ENCODE results near the gene DKK3.

The DKK3 gene

DNA sequence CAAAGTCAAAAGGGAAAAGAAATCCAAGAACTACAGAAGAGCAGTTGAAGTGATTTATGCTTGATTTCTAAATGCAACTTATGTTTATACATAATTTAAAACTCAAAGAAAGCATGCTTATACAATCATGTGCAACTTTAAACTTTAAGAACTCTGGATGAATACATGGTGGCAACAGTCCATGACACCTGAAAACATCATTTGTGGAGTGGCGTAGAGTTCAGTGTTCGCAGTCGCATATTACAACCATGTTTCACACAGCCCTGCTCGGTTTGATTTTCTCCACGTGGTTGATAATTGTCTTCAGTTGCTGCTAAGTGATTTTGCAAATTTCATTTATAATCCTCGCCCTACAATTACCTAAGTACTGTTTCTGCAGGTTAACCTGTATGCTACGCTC is 45.4 kb downstream of the DKK3 start:
- no peaks in the 10 kb centered on the region for H3K79me1 ChIP-seq (ENCODE audit: low read depth, low read length)
- DNase-seq (ENCODE audit: low spot score): no peak
- H2AFZ ChIP-seq (ENCODE audit: low read length): no peak overlapping the region
- no CpG with 5 or more reads among the region's 7 CpGs for WGBS, 2 donors (ENCODE audit: extremely low coverage in 2 of 2, insufficient read length in 2 of 2, insufficient replicate concordance in 1 of 2)
- H3K9me3 ChIP-seq (replicated peaks in 1 of 2; ENCODE audit: control insufficient read depth in 2 of 2, insufficient read depth in 1 of 2, low read depth in 1 of 2, low read length in 2 of 2): peaks cover 0 to 8% of the 10 kb centered on the region in 2 donors
- no peak overlapping the region for H2BK12ac ChIP-seq (ENCODE audit: low read length)
- peaks cover 5 to 10% of the 10 kb centered on the region in 2 donors for H3K4me1 ChIP-seq (ENCODE audit: control insufficient read depth in 2 of 2, insufficient read depth in 1 of 2, low read depth in 1 of 2, low read length in 2 of 2)
- H2AK5ac ChIP-seq (ENCODE audit: low read depth, low read length): no peak overlapping the region
- no peak overlapping the region for H3K23ac ChIP-seq (ENCODE audit: low read depth, low read length, poor library complexity)
- H3K36me3 ChIP-seq (replicated peaks in 1 of 2; ENCODE audit: control insufficient read depth in 2 of 2, insufficient read depth in 2 of 2, low read length in 2 of 2): peaks cover 3 to 17% of the 10 kb centered on the region in 2 donors
- no peak overlapping the region for H3K27ac ChIP-seq (replicated peaks; ENCODE audit: low read length)
- H4K91ac ChIP-seq (ENCODE audit: low read depth, low read length, poor library complexity): no peak overlapping the region
- H3K4me3 ChIP-seq (ENCODE audit: low read length in 2 of 2): no peak overlapping the region
- H2BK15ac ChIP-seq (ENCODE audit: low read length): no peak overlapping the region
- no peak overlapping the region for H3K4ac ChIP-seq (ENCODE audit: low read length)
- no peak overlapping the region for H3K4me2 ChIP-seq (ENCODE audit: insufficient read depth, low read length, poor library complexity, severe bottlenecking)
- no peak overlapping the region for H4K8ac ChIP-seq (ENCODE audit: low read depth, low read length)
- H3K18ac ChIP-seq (ENCODE audit: low read length): no peak overlapping the region
- no peak overlapping the region for H2BK5ac ChIP-seq (ENCODE audit: low read length)
- H3K27me3 ChIP-seq (ENCODE audit: control insufficient read depth in 3 of 3, insufficient read depth in 3 of 3, low read depth in 1 of 3, low read length in 3 of 3): no peaks in the 10 kb centered on the region
- no peak overlapping the region for H3K14ac ChIP-seq (ENCODE audit: low read length)
- no peak overlapping the region for H2BK120ac ChIP-seq (ENCODE audit: low read depth, low read length)
- H3K9ac ChIP-seq (ENCODE audit: low read depth, low read length, poor library complexity): no peak overlapping the region

DNA sequence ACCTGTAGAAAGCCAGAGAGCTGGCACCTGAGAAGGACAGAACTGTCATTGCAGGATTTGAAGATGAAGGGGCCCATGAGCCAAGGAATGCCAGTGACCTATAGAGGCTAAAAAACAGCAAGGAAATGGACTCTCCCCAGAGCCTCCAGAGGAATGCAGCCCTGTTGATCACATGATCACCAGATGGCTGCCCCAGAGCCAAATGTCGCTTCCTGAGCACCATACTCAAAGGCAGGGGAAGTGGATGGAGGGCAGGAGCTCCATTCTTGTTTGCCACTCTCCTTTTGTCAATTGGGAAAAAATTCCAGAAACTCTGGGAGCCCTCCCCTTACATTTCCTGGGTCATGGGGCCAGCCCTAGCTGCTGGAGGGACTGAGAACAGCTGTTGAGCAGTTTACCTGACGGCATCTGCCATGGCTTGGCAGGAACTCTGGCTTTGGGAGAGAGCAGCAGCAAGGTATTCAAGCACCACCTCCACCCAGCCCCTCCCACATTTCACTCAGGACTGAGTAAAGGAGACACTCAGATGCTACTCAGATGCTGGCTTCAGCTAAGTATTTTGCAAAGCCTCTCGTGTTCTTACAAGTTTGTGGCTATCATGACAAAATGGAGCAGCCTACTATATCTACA is 46.9 kb downstream of the DKK3 start:
- H3K27ac ChIP-seq (replicated peaks; ENCODE audit: low read length): no peak overlapping the region
- no peak overlapping the region for H2BK12ac ChIP-seq (ENCODE audit: low read length)
- no peak overlapping the region for H3K18ac ChIP-seq (ENCODE audit: low read length)
- H2AFZ ChIP-seq (ENCODE audit: low read length): no peak overlapping the region
- peaks cover 3 to 6% of the 10 kb centered on the region in 2 donors for H3K4me1 ChIP-seq (ENCODE audit: control insufficient read depth in 2 of 2, insufficient read depth in 1 of 2, low read depth in 1 of 2, low read length in 2 of 2)
- H3K14ac ChIP-seq (ENCODE audit: low read length): no peak overlapping the region
- peaks cover 3 to 31% of the 10 kb centered on the region in 2 donors for H3K36me3 ChIP-seq (replicated peaks in 1 of 2; ENCODE audit: control insufficient read depth in 2 of 2, insufficient read depth in 2 of 2, low read length in 2 of 2)
- H2BK15ac ChIP-seq (ENCODE audit: low read length): no peak overlapping the region
- no peak overlapping the region for H3K9ac ChIP-seq (ENCODE audit: low read depth, low read length, poor library complexity)
- peaks cover 0 to 8% of the 10 kb centered on the region in 2 donors for H3K9me3 ChIP-seq (replicated peaks in 1 of 2; ENCODE audit: control insufficient read depth in 2 of 2, insufficient read depth in 1 of 2, low read depth in 1 of 2, low read length in 2 of 2)
- H3K79me1 ChIP-seq (ENCODE audit: low read depth, low read length): no peaks in the 10 kb centered on the region
- no peak overlapping the region for H3K4me2 ChIP-seq (ENCODE audit: insufficient read depth, low read length, poor library complexity, severe bottlenecking)
- no peak overlapping the region for H4K91ac ChIP-seq (ENCODE audit: low read depth, low read length, poor library complexity)
- H2BK120ac ChIP-seq (ENCODE audit: low read depth, low read length): no peak overlapping the region
- H2AK5ac ChIP-seq (ENCODE audit: low read depth, low read length): no peak overlapping the region
- H4K8ac ChIP-seq (ENCODE audit: low read depth, low read length): no peak overlapping the region
- no peaks in the 10 kb centered on the region for H3K27me3 ChIP-seq (ENCODE audit: control insufficient read depth in 3 of 3, insufficient read depth in 3 of 3, low read depth in 1 of 3, low read length in 3 of 3)
- WGBS, 2 donors (ENCODE audit: extremely low coverage in 2 of 2, insufficient read length in 2 of 2, insufficient replicate concordance in 1 of 2): no CpG with 5 or more reads among the region's 3 CpGs
- no peak for DNase-seq (ENCODE audit: low spot score)
- no peak overlapping the region for H3K4ac ChIP-seq (ENCODE audit: low read length)
- no peak overlapping the region for H3K23ac ChIP-seq (ENCODE audit: low read depth, low read length, poor library complexity)
- no peak overlapping the region for H3K4me3 ChIP-seq (ENCODE audit: low read length in 2 of 2)
- H2BK5ac ChIP-seq (ENCODE audit: low read length): no peak overlapping the region

DNA sequence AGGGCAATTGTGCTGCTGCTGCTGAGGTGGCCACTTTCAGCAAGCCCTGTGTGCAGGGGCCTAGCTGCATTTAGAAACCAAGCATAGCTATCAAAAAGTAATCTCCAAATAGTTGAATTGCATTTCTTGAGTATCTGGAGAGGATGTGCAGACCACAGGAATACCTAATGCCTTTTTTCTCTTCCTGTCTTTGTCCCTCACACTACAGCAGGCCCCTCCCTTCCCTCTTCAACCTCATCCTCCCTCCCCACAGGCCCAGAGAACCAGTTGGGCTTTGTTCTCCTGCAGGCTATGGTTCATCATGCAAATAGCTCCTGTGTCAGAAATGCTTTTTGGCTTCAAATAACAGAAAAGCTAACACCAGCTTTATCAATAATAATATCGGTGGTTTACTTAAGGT is 47.7 kb downstream of the DKK3 start:
- H3K79me1 ChIP-seq (ENCODE audit: low read depth, low read length): no peaks in the 10 kb centered on the region
- no peak overlapping the region for H2BK120ac ChIP-seq (ENCODE audit: low read depth, low read length)
- no peak overlapping the region for H3K4ac ChIP-seq (ENCODE audit: low read length)
- H2AK5ac ChIP-seq (ENCODE audit: low read depth, low read length): no peak overlapping the region
- H2BK15ac ChIP-seq (ENCODE audit: low read length): no peak overlapping the region
- H3K4me1 ChIP-seq (ENCODE audit: control insufficient read depth in 2 of 2, insufficient read depth in 1 of 2, low read depth in 1 of 2, low read length in 2 of 2): peaks cover 3 to 6% of the 10 kb centered on the region in 2 donors
- no peak overlapping the region for H3K9ac ChIP-seq (ENCODE audit: low read depth, low read length, poor library complexity)
- no peak overlapping the region for H3K14ac ChIP-seq (ENCODE audit: low read length)
- H3K4me2 ChIP-seq (ENCODE audit: insufficient read depth, low read length, poor library complexity, severe bottlenecking): no peak overlapping the region
- no CpG with 5 or more reads among the region's 1 CpG for WGBS, 2 donors (ENCODE audit: extremely low coverage in 2 of 2, insufficient read length in 2 of 2, insufficient replicate concordance in 1 of 2)
- no peak overlapping the region for H2BK12ac ChIP-seq (ENCODE audit: low read length)
- H3K27ac ChIP-seq (replicated peaks; ENCODE audit: low read length): no peak overlapping the region
- no peak overlapping the region for H4K91ac ChIP-seq (ENCODE audit: low read depth, low read length, poor library complexity)
- no peaks in the 10 kb centered on the region for H3K27me3 ChIP-seq (ENCODE audit: control insufficient read depth in 3 of 3, insufficient read depth in 3 of 3, low read depth in 1 of 3, low read length in 3 of 3)
- no peak overlapping the region for H3K4me3 ChIP-seq (ENCODE audit: low read length in 2 of 2)
- no peak overlapping the region for H3K18ac ChIP-seq (ENCODE audit: low read length)
- H2BK5ac ChIP-seq (ENCODE audit: low read length): no peak overlapping the region
- H3K36me3 ChIP-seq (replicated peaks in 1 of 2; ENCODE audit: control insufficient read depth in 2 of 2, insufficient read depth in 2 of 2, low read length in 2 of 2): peaks cover 6 to 39% of the 10 kb centered on the region in 2 donors
- H3K9me3 ChIP-seq (replicated peaks in 1 of 2; ENCODE audit: control insufficient read depth in 2 of 2, insufficient read depth in 1 of 2, low read depth in 1 of 2, low read length in 2 of 2): peaks cover 0 to 8% of the 10 kb centered on the region in 2 donors
- H3K23ac ChIP-seq (ENCODE audit: low read depth, low read length, poor library complexity): no peak overlapping the region
- H4K8ac ChIP-seq (ENCODE audit: low read depth, low read length): no peak overlapping the region
- no peak overlapping the region for H2AFZ ChIP-seq (ENCODE audit: low read length)
- DNase-seq (ENCODE audit: low spot score): no peak

DNA sequence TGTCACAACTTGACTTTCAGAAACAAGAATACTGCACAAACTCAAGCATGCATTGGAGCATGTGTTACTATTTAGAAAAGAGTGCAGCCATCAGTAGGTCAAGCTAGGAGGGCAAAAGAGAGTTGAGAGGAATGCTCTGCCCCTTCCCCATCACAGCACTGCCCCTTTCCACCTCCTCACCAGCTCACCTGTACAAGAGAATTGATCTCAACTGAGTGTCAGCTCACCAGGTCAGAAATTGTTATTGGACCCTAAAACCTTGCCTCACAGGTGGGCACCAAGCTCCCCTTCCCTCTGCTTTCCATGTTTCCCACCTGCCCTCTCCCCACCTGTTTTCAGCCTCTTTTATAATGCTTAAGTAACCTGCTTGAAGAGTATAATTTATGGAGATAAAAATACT is 48.8 kb downstream of the DKK3 start:
- Histone ChIP-seq H2BK120ac (ENCODE audit: low read depth, low read length) (no peak overlapping the region), H3K14ac (ENCODE audit: low read length) (no peak overlapping the region), H3K4ac (ENCODE audit: low read length) (no peak overlapping the region), H3K79me1 (ENCODE audit: low read depth, low read length) (no peaks in the 10 kb centered on the region), H2AK5ac (ENCODE audit: low read depth, low read length) (no peak overlapping the region), H3K18ac (ENCODE audit: low read length) (no peak overlapping the region), H3K4me2 (ENCODE audit: insufficient read depth, low read length, poor library complexity, severe bottlenecking) (no peak overlapping the region), H3K9ac (ENCODE audit: low read depth, low read length, poor library complexity) (no peak overlapping the region), H3K4me1 (ENCODE audit: control insufficient read depth in 2 of 2, insufficient read depth in 1 of 2, low read depth in 1 of 2, low read length in 2 of 2) (peaks cover 3 to 6% of the 10 kb centered on the region in 2 donors), H3K23ac (ENCODE audit: low read depth, low read length, poor library complexity) (no peak overlapping the region), H2BK15ac (ENCODE audit: low read length) (no peak overlapping the region), H3K4me3 (ENCODE audit: low read length in 2 of 2) (no peak overlapping the region), H3K27ac (replicated peaks; ENCODE audit: low read length) (no peak overlapping the region), H4K91ac (ENCODE audit: low read depth, low read length, poor library complexity) (no peak overlapping the region), H3K9me3 (replicated peaks in 1 of 2; ENCODE audit: control insufficient read depth in 2 of 2, insufficient read depth in 1 of 2, low read depth in 1 of 2, low read length in 2 of 2) (peaks cover 0 to 8% of the 10 kb centered on the region in 2 donors), H3K27me3 (ENCODE audit: control insufficient read depth in 3 of 3, insufficient read depth in 3 of 3, low read depth in 1 of 3, low read length in 3 of 3) (no peaks in the 10 kb centered on the region), H2BK12ac (ENCODE audit: low read length) (no peak overlapping the region), H4K8ac (ENCODE audit: low read depth, low read length) (no peak overlapping the region), H2BK5ac (ENCODE audit: low read length) (no peak overlapping the region), H2AFZ (ENCODE audit: low read length) (no peak overlapping the region), H3K36me3 (replicated peaks in 1 of 2; ENCODE audit: control insufficient read depth in 2 of 2, insufficient read depth in 2 of 2, low read length in 2 of 2) (peaks cover 6 to 50% of the 10 kb centered on the region in 2 donors)
- DNase-seq (ENCODE audit: low spot score): no peak
